GM19239 (cell line): ENCODE results near the gene LMLN.
"Not testable (repeated sequence)": the region's sequence is repeated elsewhere in the genome, so short reads cannot be mapped to it uniquely, and the experiment has no call there.

ENCODE experiments used
- DNase-seq: peaks from one replicate; pipeline ENCODE4 v3.0.0; 2011; ENCODE audit warnings: low spot score; ENCODE audit not compliant: insufficient read length
- FAIRE-seq: peaks from 2 replicates; lab custom pipeline; 2011; peaks lifted over from hg19 to GRCh38; lab: Jason Lieb, UNC

The LMLN gene

GRCh38 chr3:198067416-198067815 lies 107.4 kb downstream of the LMLN start:
- no peak for DNase-seq
- no peak for FAIRE-seq

GRCh38 chr3:198070871-198071270 lies 110.9 kb downstream of the LMLN start:
- no peak for DNase-seq
- FAIRE-seq: no peak

GRCh38 chr3:198071602-198072287 lies 111.7 kb downstream of the LMLN start:
- DNase-seq (no peak), FAIRE-seq (no peak)

- DNase-seq (no peak), FAIRE-seq (no peak)
These were observed 116.8 kb downstream of the LMLN start for GRCh38 chr3:198076722-198077308.

GRCh38 chr3:198079771-198080520 lies 119.9 kb downstream of the LMLN start:
- no peak for FAIRE-seq
- DNase-seq: no peak

GRCh38 chr3:198080521-198081384 lies 120.7 kb downstream of the LMLN start:
- DNase-seq (peak; percentile 20), FAIRE-seq (no peak)

- no peak for FAIRE-seq
- no peak for DNase-seq
These were observed 121.4 kb downstream of the LMLN start for GRCh38 chr3:198081421-198081844.

GRCh38 chr3:198082226-198082625 lies 122.2 kb downstream of the LMLN start:
- not testable (repeated sequence) for DNase-seq, FAIRE-seq

- FAIRE-seq: no peak
- no peak for DNase-seq
These were observed 128.5 kb downstream of the LMLN start for GRCh38 chr3:198088421-198088955.

GRCh38 chr3:198090795-198091332 lies 130.8 kb downstream of the LMLN start:
- DNase-seq (no peak), FAIRE-seq (no peak)

GRCh38 chr3:198092276-198092675 lies 132.3 kb downstream of the LMLN start:
- FAIRE-seq (no peak), DNase-seq (no peak)

GRCh38 chr3:198093112-198093679 lies 133.2 kb downstream of the LMLN start:
- FAIRE-seq: no peak

More at GRCh38 chr3:198093112-198093679, 133.2 kb downstream of the LMLN start:
- no peak for DNase-seq
